Keratinocyte (primary cell): Measurements from ENCODE around the gene RC3H2. TPM values are rescaled to one million over a fixed set of nuclear protein-coding genes. Genes with fewer than 3 reads are reported as not detected.

Experiments
- DNase-seq: peaks from one replicate; pipeline ENCODE4 v3.0.0-alpha.2; 2011; ENCODE audit warnings: low read depth, missing footprints, low spot score
- FAIRE-seq: peaks from 2 replicates; lab custom pipeline; 2011; peaks lifted over from hg19 to GRCh38; lab: Jason Lieb, UNC
- H2AFZ ChIP-seq: 2 replicates; pipeline ENCODE4 v1.6.0; 2012; ENCODE audit warnings: low read length, control low read depth, inconsistent platforms; ENCODE audit not compliant: control insufficient read depth
- H3K27ac ChIP-seq: 2 replicates; pipeline ENCODE4 v1.5.1; 2011; ENCODE audit warnings: low read length; ENCODE audit not compliant: control insufficient read depth, insufficient read depth
- H3K27me3 ChIP-seq: 3 replicates; pipeline ENCODE4 v1.6.0; 2011; ENCODE audit warnings: low read length; ENCODE audit not compliant: control insufficient read depth, insufficient read depth; ENCODE audit errors: extremely low read depth
- H3K36me3 ChIP-seq, 2 experiments: 2 replicates in 1 of 2; 3 replicates in 1 of 2; pipeline ENCODE4 v1.5.1; 2011; ENCODE audit warnings: low read length in 2 of 2, mild to moderate bottlenecking in 1 of 2; ENCODE audit not compliant: control insufficient read depth in 2 of 2, insufficient read depth in 2 of 2; ENCODE audit errors: extremely low read depth in 1 of 2
- H3K4me1 ChIP-seq: 3 replicates; pipeline ENCODE4 v1.5.1; 2011; ENCODE audit warnings: low read length; ENCODE audit not compliant: control insufficient read depth, insufficient read depth; ENCODE audit errors: extremely low read depth
- H3K4me2 ChIP-seq: 3 replicates; pipeline ENCODE4 v1.6.0; 2011; ENCODE audit warnings: low read depth, low read length; ENCODE audit not compliant: control insufficient read depth, insufficient read depth; ENCODE audit errors: extremely low read depth
- H3K4me3 ChIP-seq, 3 experiments: fragments of 200-600 bp in 1 of 3; sonication (generic) in 1 of 3; 2 replicates in 2 of 3; 3 replicates in 1 of 3; pipeline ENCODE4 v1.5.1; 2011 to 2016; ENCODE audit warnings: low read length in 3 of 3, mild to moderate bottlenecking in 3 of 3, control low read depth in 2 of 3, inconsistent platforms in 1 of 3, low read depth in 1 of 3, mixed read lengths in 1 of 3, mixed run types in 1 of 3, moderate library complexity in 1 of 3; ENCODE audit not compliant: control insufficient read depth in 2 of 3, insufficient read depth in 2 of 3; ENCODE audit errors: extremely low read depth in 1 of 3
- H3K79me2 ChIP-seq: 2 replicates; pipeline ENCODE4 v1.6.0; 2012; ENCODE audit warnings: low read length; ENCODE audit not compliant: control insufficient read depth, insufficient read depth
- H3K9ac ChIP-seq: 3 replicates; pipeline ENCODE4 v1.6.0; 2011; ENCODE audit warnings: low read length; ENCODE audit not compliant: control insufficient read depth, insufficient read depth; ENCODE audit errors: extremely low read depth
- H3K9me1 ChIP-seq: 3 replicates; pipeline ENCODE4 v1.6.0; 2011; ENCODE audit warnings: low read length; ENCODE audit not compliant: control insufficient read depth, insufficient read depth; ENCODE audit errors: extremely low read depth
- H3K9me3 ChIP-seq: 2 replicates; pipeline ENCODE4 v1.5.1; 2012; ENCODE audit warnings: low read depth, low read length; ENCODE audit not compliant: control insufficient read depth
- H4K20me1 ChIP-seq: 3 replicates; pipeline ENCODE4 v1.6.0; 2011; ENCODE audit warnings: low read length; ENCODE audit not compliant: control insufficient read depth, insufficient read depth; ENCODE audit errors: extremely low read depth
- CTCF ChIP-seq, 3 experiments: IDR thresholded peaks in 1 of 3; conservative IDR thresholded peaks in 1 of 3; optimal IDR thresholded peaks in 1 of 3; 2 replicates in 2 of 3; 3 replicates in 1 of 3; pipeline versions ENCODE3 to v1.5.1; 2011; ENCODE audit warnings: low read length in 3 of 3, mild to moderate bottlenecking in 3 of 3, moderate library complexity in 2 of 3, control low read depth in 1 of 3, inconsistent platforms in 1 of 3; ENCODE audit not compliant: insufficient read depth in 2 of 3; ENCODE audit errors: extremely low read depth in 1 of 3
- EZH2 ChIP-seq: IDR thresholded peaks from one replicate; pipeline ENCODE4 v1.6.1; 2012; ENCODE audit warnings: inconsistent platforms, mild to moderate bottlenecking, low read length, moderate library complexity
- dilution Hi-C: fragments of 300-500 bp; cut with MboI; formaldehyde crosslinking; loops from one replicate; pipeline ENCODE4 v1.7.0; 2020; ENCODE audit warnings: low sequenced_read_pairs; ENCODE audit not compliant: extremely low pct_ligation_motif_present
- polyA plus RNA-seq, 5 experiments: library from polyadenylated mRNA; depleted of rRNA in 3 of 5; stranded (reverse) in 3 of 5; stranded (forward) in 1 of 5; unstranded in 1 of 5; fragments of >200 nt; gene quantifications; 1 replicate in 1 of 5; 2 replicates in 3 of 5; 3 replicates in 1 of 5; pipeline versions ENCODE4 v1.2.1 to v1.2.3, GENCODE V29; 2011 to 2012; ENCODE audit warnings: missing spikeins in 2 of 5, low read depth in 1 of 5, low replicate concordance in 1 of 5

Gene RC3H2
- polyA plus RNA-seq, 1 donor (not counting 4 experiments of a cell fraction or from before 2014, with no cell fraction given), result 34.2 TPM

- Histone ChIP-seq H3K79me2 (peaks cover 64% of the 10 kb centered on the region), H3K27ac (no peak overlapping the region)
Measured at GRCh38 chr9:122954253-122954691, 49.1 kb upstream of the RC3H2 start.

GRCh38 chr9:122951056-122951455, 45.9 kb upstream of the RC3H2 start:
- Histone ChIP-seq H3K9me1 (no peaks in the 10 kb centered on the region), H4K20me1 (peaks cover 15% of the 10 kb centered on the region), H3K4me3 (no peak overlapping the region), H3K9ac (no peak overlapping the region), H3K36me3 (peaks cover 0 to 2% of the 10 kb centered on the region in 2 experiments), H3K4me2 (no peak overlapping the region), H3K79me2 (peaks cover 91% of the 10 kb centered on the region), H3K27me3 (no peaks in the 10 kb centered on the region), H2AFZ (no peak overlapping the region), H3K4me1 (peaks cover 14% of the 10 kb centered on the region), H3K9me3 (no peaks in the 10 kb centered on the region), H3K27ac (no peak overlapping the region)
- TF ChIP-seq CTCF (optimal IDR thresholded peaks at IDR 0.05 in 1 of 3, IDR thresholded peaks at IDR 0.05 in 1 of 3, conservative IDR thresholded peaks at IDR 0.05 in 1 of 3; ENCODE audit: extremely low read depth in 1 of 3, insufficient read depth in 2 of 3, low read length in 3 of 3), result no peak
- no peak for TF ChIP-seq EZH2
- DNase-seq (no peak), FAIRE-seq (no peak)
- dilution Hi-C loops, result no loop called here

More at GRCh38 chr9:122954253-122954691, 49.1 kb upstream of the RC3H2 start:
- no peak overlapping the region for H3K9ac ChIP-seq
- H3K4me2 ChIP-seq, result peak overlapping the region; percentile 45
- no peak for DNase-seq
- peaks cover 10% of the 10 kb centered on the region for H4K20me1 ChIP-seq
- no peak for TF ChIP-seq EZH2
- H3K27me3 ChIP-seq, result no peaks in the 10 kb centered on the region
- no peak for FAIRE-seq
- H3K9me3 ChIP-seq, result no peaks in the 10 kb centered on the region
- no peak overlapping the region for H2AFZ ChIP-seq
- peaks cover 11% of the 10 kb centered on the region for H3K4me1 ChIP-seq
- no peak overlapping the region for H3K4me3 ChIP-seq
- dilution Hi-C loops, result no loop called here
- no peaks in the 10 kb centered on the region for H3K9me1 ChIP-seq
- H3K36me3 ChIP-seq, result peaks cover 0 to 7% of the 10 kb centered on the region in 2 experiments

- no peak overlapping the region for H3K9ac ChIP-seq
- H3K4me3 ChIP-seq, result no peak overlapping the region
- no peaks in the 10 kb centered on the region for H3K9me1 ChIP-seq
- TF ChIP-seq EZH2 (no peak), CTCF (optimal IDR thresholded peaks at IDR 0.05 in 1 of 3, IDR thresholded peaks at IDR 0.05 in 1 of 3, conservative IDR thresholded peaks at IDR 0.05 in 1 of 3; ENCODE audit: extremely low read depth in 1 of 3, insufficient read depth in 2 of 3, low read length in 3 of 3) (no peak)
- no peak overlapping the region for H2AFZ ChIP-seq
- H3K27ac ChIP-seq, result no peak overlapping the region
- DNase-seq (no peak), FAIRE-seq (no peak)
- H3K4me1 ChIP-seq, result peaks cover 20% of the 10 kb centered on the region
- H3K36me3 ChIP-seq, result peaks cover 0 to 2% of the 10 kb centered on the region in 2 experiments
- dilution Hi-C loops, result no loop called here
- no peaks in the 10 kb centered on the region for H3K9me3 ChIP-seq
- peaks cover 15% of the 10 kb centered on the region for H4K20me1 ChIP-seq
- H3K4me2 ChIP-seq, result no peak overlapping the region
- H3K79me2 ChIP-seq, result peaks cover 91% of the 10 kb centered on the region
- H3K27me3 ChIP-seq, result no peaks in the 10 kb centered on the region
Measured at GRCh38 chr9:122950263-122950662, 45.1 kb upstream of the RC3H2 start.
